K562 (cell line): ENCODE results near the gene FGGY. TPM values are rescaled to one million over a fixed set of nuclear protein-coding genes. Genes with fewer than 3 reads are reported as not detected.
"Not testable (repeated sequence)": the region's sequence is repeated elsewhere in the genome, so short reads cannot be mapped to it uniquely, and the experiment has no call there.

ENCODE experiments used
- ATAC-seq: fragments of 200-7000 bp; cut with Tn5 transposase; 3 replicates; pipeline ENCODE4 v1.9.1; 2020; ENCODE audit warnings: moderate library complexity
- BruUV-seq: library from RNA; stranded (reverse); fragments of 400-500 nt; replicated peaks from 2 replicates; lab custom pipeline; 2021; lab: Mats Ljungman, UMichigan
- CTCF ChIA-PET: fragments of 300-600 bp; formaldehyde crosslinking; extraction: SDS; loops from one replicate; lab custom pipeline; 2021; ENCODE audit warnings: low intra/inter-chr PET ratio; lab: Yijun Ruan, JAX
- POLR2A ChIA-PET: fragments of 300-600, 350-650 bp; sonication (Branson Sonifier 250); formaldehyde crosslinking; extraction: SDS; loops from one replicate; lab custom pipeline; 2021; ENCODE audit warnings: antibody characterized with exemption, inconsistent platforms; lab: Yijun Ruan, JAX
- DNase-seq, 4 experiments: peaks; one replicate each; pipeline versions ENCODE4 v3.0.0 to v3.0.0-alpha.2; 2011 to 2018; ENCODE audit warnings: low spot score in 3 of 4, mixed read lengths in 3 of 4; ENCODE audit errors: extremely low read depth in 1 of 4
- FAIRE-seq: peaks from 2 replicates; lab custom pipeline; 2011; peaks lifted over from hg19 to GRCh38; lab: Jason Lieb, UNC
- H2AFZ ChIP-seq: 2 replicates; pipeline ENCODE4 v1.6.0; 2011; ENCODE audit warnings: low read depth, low read length, control low read depth, inconsistent platforms
- H3K27ac ChIP-seq: fragments of 200-600 bp; 3 replicates; pipeline ENCODE4 v1.8.0; 2011; ENCODE audit warnings: low read depth, mild to moderate bottlenecking, control low read depth, inconsistent platforms, low read length, moderate library complexity, mixed read lengths; ENCODE audit errors: extremely low read depth
- H3K27me3 ChIP-seq, 2 experiments: fragments of 300-600 bp in 1 of 2; 2 replicates in 1 of 2; 3 replicates in 1 of 2; pipeline versions ENCODE4 v1.6.0 to v1.8.0; 2011; ENCODE audit warnings: inconsistent platforms in 2 of 2, low read length in 2 of 2, mild to moderate bottlenecking in 1 of 2, mixed read lengths in 1 of 2, moderate library complexity in 1 of 2; ENCODE audit not compliant: control insufficient read depth in 2 of 2, insufficient read depth in 2 of 2
- H3K36me3 ChIP-seq: fragments of 300-600 bp; 3 replicates; pipeline ENCODE4 v1.8.0; 2011; ENCODE audit warnings: mild to moderate bottlenecking, low read length, inconsistent platforms; ENCODE audit not compliant: control insufficient read depth, insufficient read depth
- H3K4me1 ChIP-seq, 2 experiments: fragments of 200-600 bp in 1 of 2; replicated peaks in 1 of 2; 2 replicates in 1 of 2; 3 replicates in 1 of 2; pipeline versions ENCODE4 v1.5.1 to v1.8.0; 2011; ENCODE audit warnings: inconsistent platforms in 2 of 2, low read length in 2 of 2, mild to moderate bottlenecking in 1 of 2, mixed read lengths in 1 of 2, moderate library complexity in 1 of 2; ENCODE audit not compliant: control insufficient read depth in 2 of 2, insufficient read depth in 2 of 2
- H3K4me2 ChIP-seq: 2 replicates; pipeline ENCODE4 v1.6.1; 2011; ENCODE audit warnings: low read length, control low read depth, inconsistent platforms, mixed read lengths; ENCODE audit not compliant: insufficient read depth
- H3K4me3 ChIP-seq: fragments of 200-600 bp; sonication (generic), shearing (Covaris generic); 2 replicates; pipeline ENCODE4 v1.5.1; 2016; ENCODE audit warnings: control low read depth, inconsistent platforms
- H3K79me2 ChIP-seq: fragments of 200-600 bp; 3 replicates; pipeline ENCODE4 v1.8.0; 2011; ENCODE audit warnings: low read length, inconsistent platforms; ENCODE audit not compliant: control insufficient read depth, insufficient read depth
- H3K9ac ChIP-seq, 2 experiments: 2 replicates each; pipeline versions ENCODE4 v1.6.0 to v1.6.1; 2011; ENCODE audit warnings: low read depth in 2 of 2, low read length in 2 of 2, control low read depth in 1 of 2, inconsistent platforms in 1 of 2, mild to moderate bottlenecking in 1 of 2, mixed read lengths in 1 of 2; ENCODE audit not compliant: insufficient read depth in 1 of 2
- H3K9me1 ChIP-seq: one replicate; pipeline ENCODE4 v1.6.0; 2011; ENCODE audit warnings: inconsistent platforms, mild to moderate bottlenecking, low read length, moderate library complexity; ENCODE audit not compliant: control insufficient read depth, insufficient read depth
- H3K9me3 ChIP-seq: replicated peaks from 2 replicates; pipeline ENCODE4 v1.5.1; 2011; ENCODE audit warnings: low read depth, low read length, inconsistent platforms; ENCODE audit not compliant: control insufficient read depth, insufficient read depth
- H4K20me1 ChIP-seq: replicated peaks from 2 replicates; pipeline ENCODE4 v1.6.1; 2011; ENCODE audit warnings: low read length, inconsistent platforms, mixed read lengths; ENCODE audit not compliant: control insufficient read depth, insufficient read depth
- ATF3 ChIP-seq, 2 experiments: fragments of 450-650 bp in 1 of 2; sonication (generic) in 1 of 2; formaldehyde crosslinking in 1 of 2; IDR thresholded peaks in 1 of 2; conservative IDR thresholded peaks in 1 of 2; 2 replicates each; pipeline versions ENCODE4 v1.6.1 to v1.8.1; 2016 to 2023; ENCODE audit warnings: mild to moderate bottlenecking in 2 of 2, moderate library complexity in 2 of 2, inconsistent platforms in 1 of 2, missing genetic modification reagents in 1 of 2
- EGR1 ChIP-seq: fragments of 450-650 bp; conservative IDR thresholded peaks from 2 replicates; pipeline ENCODE4 v1.6.1; 2017; ENCODE audit warnings: mild to moderate bottlenecking
- EZH2 ChIP-seq: IDR thresholded peaks from 2 replicates; pipeline ENCODE4 v1.6.1; 2012; ENCODE audit warnings: low read depth, mild to moderate bottlenecking, inconsistent platforms, low read length, borderline replicate concordance
- JUN ChIP-seq, 2 experiments: sonication (generic) in 1 of 2; formaldehyde crosslinking in 1 of 2; IDR thresholded peaks; 2 replicates each; pipeline versions ENCODE4 v1.6.1 to v1.8.0; 2012 to 2022; ENCODE audit warnings: borderline replicate concordance in 2 of 2, mild to moderate bottlenecking in 2 of 2, improper control_type of control experiment in 1 of 2, low read depth in 1 of 2, low read length in 1 of 2, missing genetic modification reagents in 1 of 2
- JUND ChIP-seq, 2 experiments: IDR thresholded peaks; 2 replicates in 1 of 2; 3 replicates in 1 of 2; pipeline ENCODE4 v1.6.1; 2011; ENCODE audit warnings: borderline replicate concordance in 2 of 2, low read depth in 2 of 2, low read length in 2 of 2, improper control_type of control experiment in 1 of 2, missing biosample characterization in 1 of 2, missing genetic modification characterization in 1 of 2, missing genetic modification reagents in 1 of 2
- RCOR1 ChIP-seq, 2 experiments: IDR thresholded peaks; 2 replicates each; pipeline ENCODE4 v1.6.1; 2012; ENCODE audit warnings: low read depth in 2 of 2, low read length in 2 of 2, borderline replicate concordance in 1 of 2, improper control_type of control experiment in 1 of 2
- VEZF1 ChIP-seq: fragments of 200-800 bp; sonication (Bioruptor generic); IDR thresholded peaks from 2 replicates; pipeline ENCODE4 v1.6.1; 2017; ENCODE audit warnings: missing genetic modification characterization, missing compliant biosample characterization
- WHSC1 ChIP-seq: IDR thresholded peaks from one replicate; pipeline ENCODE4 v1.6.1; 2012; ENCODE audit warnings: low read length, control low read depth, inconsistent platforms
- ZFPM2 ChIP-seq: fragments of 250-450 bp; sonication (Bioruptor Pico); IDR thresholded peaks from 2 replicates; pipeline ENCODE4 v1.5.1; 2022; ENCODE audit warnings: mild to moderate bottlenecking
- ZNF551 ChIP-seq: fragments of 250-450 bp; sonication (Bioruptor Pico); IDR thresholded peaks from 2 replicates; pipeline ENCODE4 v1.5.0; 2021; ENCODE audit warnings: mild to moderate bottlenecking, moderate library complexity
- WGBS: fragments of 100-300 bp; shearing (Covaris generic); methylation state at CpG from one replicate; pipeline ENCODE4 v1.1.6; 2016; ENCODE audit warnings: low coverage, mixed read lengths; ENCODE audit not compliant: insufficient coverage; ENCODE audit errors: missing lambda C conversion rate; 5-methylcytosine and 5-hydroxymethylcytosine counted together
- in situ Hi-C: fragments of 300-500 bp; cut with MboI; formaldehyde crosslinking; loops from 4 replicates; pipeline ENCODE4 v1.15.0; 2018; ENCODE audit warnings: inconsistent platforms, mixed read lengths
- intact Hi-C: fragments of 100-400 bp; cut with micrococcal nuclease; formaldehyde crosslinking; loops from 2 replicates; pipeline ENCODE4 v1.14.2; 2022
- polyA plus RNA-seq, 8 experiments: library from polyadenylated mRNA; depleted of rRNA in 4 of 8; stranded (reverse) in 5 of 8; unstranded in 3 of 8; fragments of >200 nt; fragmentation: Nextera tagmentation in 2 of 8; fragmentation: Illumina TruSeq in 1 of 8; extraction: Ambion mirVana in 2 of 8; extraction: Trizol in 1 of 8; gene quantifications; 2 replicates each; pipeline versions ENCODE4 v1.2.1 to v1.2.3, GENCODE V29; 2011 to 2014; ENCODE audit warnings: inconsistent platforms in 1 of 8, missing spikeins in 1 of 8
- total RNA-seq, 7 experiments: library from RNA; depleted of rRNA in 6 of 7; stranded (reverse); fragments of >200 nt in 6 of 7; fragmentation: Illumina TruSeq in 2 of 7; extraction: Trizol in 2 of 7; gene quantifications; 2 replicates each; pipeline versions ENCODE4 v1.2.1 to v1.2.3, GENCODE V29; 2011 to 2021; ENCODE audit warnings: low replicate concordance in 1 of 7

Gene FGGY
- total and polyA plus RNA-seq, 9 of the 15 experiments (the other 6 are each of a cell fraction or from before 2014, with no cell fraction given): 9.7 to 19.2 (median 12.6) TPM

GRCh38 chr1:59354239-59354638, 57.3 kb downstream of the FGGY start:
- WGBS: 15% methylated on average over 4 of the region's 4 CpGs
- H3K9me3 ChIP-seq, H3K4me2 ChIP-seq, H2AFZ ChIP-seq, intact Hi-C loops, H3K4me1 ChIP-seq, DNase-seq, H3K27ac ChIP-seq, H3K9me1 ChIP-seq, H3K36me3 ChIP-seq, H3K79me2 ChIP-seq, in situ Hi-C loops, ATAC-seq, H4K20me1 ChIP-seq, BruUV-seq, POLR2A ChIA-PET, H3K4me3 ChIP-seq, FAIRE-seq, CTCF ChIA-PET, H3K27me3 ChIP-seq, H3K9ac ChIP-seq: not testable (repeated sequence)

GRCh38 chr1:59354709-59355337, 57.9 kb downstream of the FGGY start:
- POLR2A ChIA-PET: interaction anchor here (0.6 kb wide), 2 partner anchors 8 to 1887 kb away, joined by 3 read pairs; no protein-coding TSS in a partner anchor
- TF ChIP-seq JUN (IDR thresholded peaks at IDR 0.05; ENCODE audit: borderline replicate concordance, low read depth, low read length) (0 out of 2 replicates have a peak, but pooled peaks have one; percentile 12), JUN (CRISPR knock-in tag; IDR thresholded peaks at IDR 0.05; ENCODE audit: borderline replicate concordance) (no peak), EGR1 (peak; percentile 24; the same call in 1 of the 2 replicates), RCOR1 (IDR thresholded peaks at IDR 0.05; ENCODE audit: borderline replicate concordance in 1 of 2, low read depth in 2 of 2, low read length in 2 of 2) (0 out of 4 replicates have a peak, but pooled peaks of 1 of the 2 experiments have one; percentile 40), WHSC1 (no peak), ZNF551 (CRISPR knock-in tag) (no peak), EZH2 (no peak), JUND (IDR thresholded peaks at IDR 0.05; ENCODE audit: borderline replicate concordance, low read depth, low read length) (peak; percentile 20; the same call in 1 of the 2 replicates), JUND (tag; IDR thresholded peaks at IDR 0.05; ENCODE audit: borderline replicate concordance, low read depth, low read length) (no peak; the same call in 2 of the 3 replicates), ATF3 (IDR thresholded peaks at IDR 0.05) (peak; percentile 55), ATF3 (CRISPR knock-in tag; conservative IDR thresholded peaks at IDR 0.05) (no peak), ZFPM2 (CRISPR knock-in tag) (no peak), VEZF1 (CRISPR knock-in tag) (0 out of 2 replicates have a peak, but pooled peaks have one; percentile 28)

More at GRCh38 chr1:59354709-59355337, 57.9 kb downstream of the FGGY start:
- no peak for ATAC-seq
- Histone ChIP-seq H2AFZ (no peak overlapping the region), H3K27ac (no peak overlapping the region), H3K36me3 (no peaks in the 10 kb centered on the region), H3K9ac (no peak overlapping the region), H3K4me3 (no peak overlapping the region), H3K27me3 (no peaks in the 10 kb centered on the region), H3K9me1 (no peaks in the 10 kb centered on the region), H3K79me2 (no peaks in the 10 kb centered on the region), H3K9me3 (no peaks in the 10 kb centered on the region), H3K4me2 (no peak overlapping the region), H3K4me1 (no peaks in the 10 kb centered on the region), H4K20me1 (no peaks in the 10 kb centered on the region)
- WGBS: 5% methylated on average over 5 of the region's 5 CpGs
- no peak for FAIRE-seq
- intact Hi-C loops (no loop called here), in situ Hi-C loops (no loop called here)
- no TSS peak for BruUV-seq
- CTCF ChIA-PET: no interaction called here
- DNase-seq: peak in 1 of 4 experiments; percentile 12
